NK-92 (cell line): ENCODE results near the gene NPAS4.
"Not testable (repeated sequence)": the region's sequence is repeated elsewhere in the genome, so short reads cannot be mapped to it uniquely, and the experiment has no call there.

Source experiments
- DNase-seq: peaks from one replicate; lab custom pipeline; 2025; ENCODE audit not compliant: unreplicated experiment; lab: John Stamatoyannopoulos, UW

The NPAS4 gene

DNA sequence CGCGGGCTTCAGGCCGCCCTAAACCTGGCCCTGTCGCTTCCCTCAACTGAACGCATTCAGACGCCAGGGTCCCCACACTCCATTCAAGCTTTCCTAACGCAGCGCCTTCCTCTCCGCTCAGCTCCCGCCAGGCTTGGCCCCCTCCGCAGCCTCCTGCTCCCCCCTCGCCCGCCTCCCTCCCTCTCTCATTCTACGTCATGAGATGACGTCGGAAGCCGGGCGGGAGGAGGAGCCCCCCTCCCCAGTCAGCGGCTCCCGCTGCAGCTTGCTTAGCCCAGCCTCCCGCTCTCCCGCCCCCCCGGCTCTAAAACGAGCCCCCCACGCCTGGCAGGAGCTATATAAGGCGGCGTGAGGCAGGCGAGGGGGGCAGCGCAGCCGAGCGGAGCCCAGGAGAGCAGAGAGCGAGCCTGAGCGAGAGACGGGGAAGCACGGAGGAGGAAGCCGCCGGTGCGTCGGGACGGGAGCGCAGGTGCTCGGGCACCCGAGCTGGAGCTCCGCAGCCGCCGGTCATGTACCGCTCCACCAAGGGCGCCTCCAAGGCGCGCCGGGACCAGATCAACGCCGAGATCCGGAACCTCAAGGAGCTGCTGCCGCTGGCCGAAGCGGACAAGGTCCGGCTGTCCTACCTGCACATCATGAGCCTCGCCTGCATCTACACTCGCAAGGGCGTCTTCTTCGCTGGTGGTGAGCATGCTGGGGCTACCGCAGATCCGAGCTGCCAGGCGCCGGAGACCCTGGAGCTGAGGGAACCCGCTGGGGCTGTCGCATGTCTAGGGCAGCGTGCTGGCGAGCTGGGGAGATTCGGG, at the start of gene NPAS4:
Gene NPAS4 (plus strand): TSS at position 365 of the 806 bp plus-strand sequence. CDS start 145 bp downstream, at position 510.
- no peak for DNase-seq

DNA sequence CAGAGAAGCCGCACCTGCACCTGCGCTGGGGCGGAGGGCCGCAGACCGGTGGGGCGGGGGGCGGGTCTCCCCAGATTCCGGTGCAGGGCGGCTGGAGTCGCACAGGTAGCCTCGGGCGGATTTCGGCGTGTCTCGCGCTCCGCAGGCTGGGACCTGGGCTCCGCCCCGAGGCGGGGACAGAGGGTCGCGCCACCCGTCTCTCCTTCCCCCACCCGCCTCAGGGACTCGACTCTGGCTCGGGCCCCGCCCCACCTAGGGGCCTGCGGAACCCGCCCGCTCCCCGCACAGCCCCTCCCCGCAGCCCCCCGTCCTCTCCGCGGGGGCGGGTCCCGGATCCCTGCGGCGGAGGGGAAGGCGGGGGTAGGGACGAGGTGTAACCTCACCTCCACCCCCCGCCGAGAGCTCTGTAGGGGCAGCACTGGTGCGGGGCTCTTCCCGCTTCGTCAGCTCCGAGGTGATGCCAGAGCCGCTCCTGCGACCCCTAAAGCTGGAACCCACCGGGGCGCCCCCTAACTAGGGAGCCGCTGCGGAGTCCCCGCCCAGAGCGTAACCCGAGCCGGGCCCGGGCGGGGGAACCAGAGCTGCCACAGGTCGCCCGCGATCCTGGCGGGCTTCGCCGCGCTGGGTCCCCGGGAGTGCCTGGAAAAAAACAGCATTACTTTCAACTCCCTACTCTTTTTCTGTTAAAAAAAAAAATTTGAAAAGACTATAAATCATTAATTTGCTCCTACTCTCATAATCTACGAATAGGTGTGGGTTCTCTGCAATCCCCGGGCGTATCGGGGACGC, 49.0 kb upstream of the NPAS4 start, which contains the start of gene SLC29A2:
Gene SLC29A2 (minus strand): TSS at position 134 of the 789 bp plus-strand sequence. CDS start 169 bp downstream, outside the sequence.
- DNase-seq = no peak

DNA sequence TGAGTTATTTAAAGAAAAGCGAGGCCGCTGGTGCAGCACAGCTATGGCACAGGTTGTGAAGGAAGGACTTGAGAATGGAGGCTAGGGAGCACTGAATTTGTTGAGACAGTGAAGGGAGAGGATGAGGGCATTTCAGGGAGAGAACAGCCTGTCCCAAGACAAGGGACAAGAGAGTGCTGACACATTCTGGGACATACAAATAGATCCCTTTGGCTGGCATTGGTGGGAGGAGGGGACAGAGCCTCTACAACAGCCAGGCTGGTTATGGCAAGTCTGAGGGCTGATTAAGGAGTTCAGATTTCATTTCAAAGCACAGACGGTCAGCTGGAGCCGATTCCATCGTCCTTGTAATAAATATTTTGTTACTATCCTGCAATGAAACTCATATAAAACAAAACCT, 47.6 kb upstream of the NPAS4 start:
- no peak for DNase-seq

DNA sequence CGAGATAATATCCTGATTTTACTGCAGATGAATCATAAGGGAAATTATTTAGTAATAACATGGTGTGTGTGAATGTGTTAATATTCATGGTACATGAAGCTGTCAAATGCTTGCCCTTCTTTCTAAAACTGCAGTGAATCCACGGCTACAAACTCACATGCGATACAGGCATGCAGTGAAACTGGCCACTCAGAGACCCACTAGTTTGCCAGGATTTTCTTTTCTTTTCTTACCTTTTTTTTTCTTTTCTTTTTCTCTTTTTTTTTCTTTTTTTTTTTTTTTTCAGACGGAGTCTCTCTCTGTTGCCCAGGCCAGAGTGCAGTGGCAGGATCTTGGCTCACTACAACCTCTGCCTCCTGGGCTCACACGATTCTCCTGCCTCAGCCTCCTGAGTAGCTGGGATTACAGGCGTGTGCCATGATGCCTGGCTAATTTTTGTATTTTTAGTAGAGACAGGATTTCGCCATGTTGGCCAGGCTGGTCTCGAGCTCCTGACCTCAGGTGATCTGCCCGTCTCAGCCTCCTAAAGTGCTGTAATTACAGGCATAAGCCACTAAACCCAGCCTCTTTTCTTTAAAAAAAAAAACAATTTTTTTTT, 47.0 kb upstream of the NPAS4 start:
- DNase-seq = not testable (repeated sequence)

DNA sequence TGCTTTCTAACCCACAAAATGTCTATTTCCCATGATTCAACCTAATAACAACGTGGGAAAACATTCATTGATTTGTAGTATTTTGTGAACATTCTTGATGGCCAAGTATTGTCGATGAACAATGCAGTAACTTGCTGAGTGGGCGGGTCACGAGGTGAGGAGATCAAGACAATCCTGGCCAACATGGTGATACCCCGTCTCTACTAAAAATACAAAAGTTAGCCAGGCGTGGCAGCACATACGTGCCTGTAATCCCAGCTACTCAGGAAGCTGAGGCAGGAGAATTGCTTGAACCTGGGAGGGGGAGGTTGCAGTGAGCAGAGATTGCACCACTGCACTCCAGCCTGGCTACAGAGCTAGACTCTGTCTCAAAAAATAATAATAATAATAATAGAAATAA, 40.6 kb upstream of the NPAS4 start:
- DNase-seq = not testable (repeated sequence)

DNA sequence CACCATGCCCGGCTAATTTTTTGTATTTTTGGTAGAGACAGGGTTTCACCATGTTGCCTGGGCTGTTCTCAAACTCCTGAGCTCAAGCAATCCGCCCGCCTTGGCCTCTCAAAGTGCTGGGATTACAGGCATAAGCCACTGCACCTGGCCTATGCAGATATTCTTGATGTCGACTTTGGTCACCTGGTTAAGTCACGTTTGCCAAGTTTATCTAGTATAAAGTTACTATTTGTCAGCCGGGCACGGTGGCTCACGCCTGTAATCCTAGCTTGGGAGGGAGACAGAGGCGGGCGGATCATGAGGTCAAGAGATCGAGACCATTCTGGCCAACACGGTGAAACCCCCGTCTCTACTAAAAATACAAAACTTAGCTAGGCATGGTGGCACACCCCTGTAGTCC, 36.5 kb upstream of the NPAS4 start:
- DNase-seq = not testable (repeated sequence)

DNA sequence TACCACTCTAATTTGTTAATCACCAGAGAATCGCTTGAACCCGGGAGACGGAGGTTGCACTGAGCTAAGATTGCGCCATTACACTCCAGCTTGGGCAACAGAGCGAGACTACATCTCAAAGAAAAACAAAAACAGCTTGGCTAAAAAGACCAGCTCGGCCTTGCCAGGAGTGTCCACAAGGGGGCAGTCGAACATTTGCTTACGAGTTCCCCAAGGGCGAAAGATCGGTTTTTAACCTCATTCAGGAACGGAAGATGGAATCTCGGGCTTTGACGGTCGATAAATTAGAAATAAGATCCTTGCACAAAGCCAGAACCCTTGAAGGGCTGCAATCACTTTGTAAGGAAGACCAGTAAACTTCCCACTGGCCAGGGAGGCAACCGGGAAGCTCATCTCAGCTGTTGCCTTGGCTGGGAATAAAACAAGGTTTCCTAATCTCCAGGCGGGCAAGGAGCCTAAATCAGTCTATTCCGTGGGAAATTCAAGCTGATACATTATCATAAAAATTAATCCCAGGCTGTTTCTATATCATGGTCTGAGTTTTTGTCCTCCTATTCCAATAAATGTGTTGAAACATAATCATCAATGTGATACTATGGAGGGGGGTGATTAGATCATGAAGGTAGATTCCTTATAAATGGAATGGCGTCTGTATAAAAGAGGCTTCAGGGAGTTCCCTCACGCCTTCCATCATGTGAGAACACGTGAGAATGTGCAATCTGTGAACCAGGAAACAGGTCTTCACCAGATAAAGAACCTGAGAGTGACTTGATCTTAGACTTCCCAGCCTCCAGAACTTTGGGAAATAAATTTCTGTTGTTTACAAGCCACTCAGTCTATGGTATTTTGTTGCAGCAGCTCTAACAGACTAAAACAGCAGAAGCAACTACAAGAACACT, 34.4 kb upstream of the NPAS4 start:
- no peak for DNase-seq

DNA sequence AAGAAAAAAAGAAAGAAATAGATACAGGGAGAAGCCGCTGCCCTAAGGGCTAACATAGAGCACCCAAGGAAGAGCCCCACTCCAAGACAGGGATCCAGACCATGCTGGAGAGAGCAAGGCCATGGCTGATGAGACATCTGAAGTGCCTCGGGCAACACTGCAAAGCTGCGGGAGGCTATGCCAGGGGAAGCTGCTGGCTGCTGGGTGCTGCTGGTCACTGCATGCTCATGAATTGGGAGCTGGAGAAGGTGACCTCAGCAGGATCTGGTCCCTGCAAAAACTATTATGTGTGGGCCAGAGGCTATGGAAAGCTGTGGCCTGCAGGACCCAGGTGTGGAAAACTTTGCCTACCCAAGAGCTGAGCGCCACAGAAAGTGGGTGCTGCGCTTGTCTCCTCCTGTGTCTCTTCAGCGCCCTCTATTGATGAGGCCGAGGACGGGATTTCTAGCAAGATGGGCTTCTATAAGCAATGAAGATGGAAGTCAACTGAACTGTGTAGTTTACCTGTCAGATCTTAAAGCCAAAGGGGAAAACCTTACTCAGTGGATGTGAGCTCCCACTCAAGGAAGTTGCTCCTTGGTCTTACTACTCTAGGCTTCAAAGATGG, 32.0 kb upstream of the NPAS4 start:
- no peak for DNase-seq

DNA sequence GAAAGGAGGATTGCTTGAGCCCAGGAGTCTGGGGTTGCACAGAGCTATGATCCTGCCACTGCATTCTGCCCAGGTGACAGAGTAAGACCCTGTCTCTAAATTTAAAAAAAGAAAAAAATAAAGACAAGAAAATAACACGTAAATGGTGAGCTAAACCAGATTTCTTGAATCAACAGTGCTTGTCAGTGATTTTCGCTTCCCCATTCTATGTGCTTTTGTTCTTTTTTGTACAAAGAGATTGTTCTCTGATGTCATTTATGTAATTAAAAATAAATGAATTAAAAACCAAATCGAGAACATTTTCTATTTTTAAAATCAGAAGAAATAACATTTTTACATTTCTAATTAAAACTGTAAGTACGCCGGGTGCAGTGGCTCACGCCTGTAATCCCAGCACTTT, 29.5 kb upstream of the NPAS4 start:
- DNase-seq = no peak

DNA sequence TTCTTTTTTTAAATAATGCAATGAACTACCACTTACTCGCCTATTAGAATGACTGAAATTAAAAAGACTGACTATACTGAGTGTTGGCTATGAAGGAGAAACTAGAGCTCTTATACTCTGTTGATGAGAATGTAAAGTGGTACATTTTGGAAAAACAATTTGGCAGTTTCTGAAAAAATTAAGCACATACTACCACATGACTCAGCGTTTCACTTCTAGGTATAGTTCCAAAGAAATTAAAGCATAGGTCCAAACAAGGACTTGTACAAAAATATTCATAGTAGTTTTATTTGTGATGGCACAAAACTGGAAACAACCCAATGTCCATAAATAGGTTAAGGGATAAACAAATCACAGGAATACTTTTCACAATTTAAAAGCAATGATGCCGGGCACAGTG, 26.9 kb upstream of the NPAS4 start:
- DNase-seq = no peak

DNA sequence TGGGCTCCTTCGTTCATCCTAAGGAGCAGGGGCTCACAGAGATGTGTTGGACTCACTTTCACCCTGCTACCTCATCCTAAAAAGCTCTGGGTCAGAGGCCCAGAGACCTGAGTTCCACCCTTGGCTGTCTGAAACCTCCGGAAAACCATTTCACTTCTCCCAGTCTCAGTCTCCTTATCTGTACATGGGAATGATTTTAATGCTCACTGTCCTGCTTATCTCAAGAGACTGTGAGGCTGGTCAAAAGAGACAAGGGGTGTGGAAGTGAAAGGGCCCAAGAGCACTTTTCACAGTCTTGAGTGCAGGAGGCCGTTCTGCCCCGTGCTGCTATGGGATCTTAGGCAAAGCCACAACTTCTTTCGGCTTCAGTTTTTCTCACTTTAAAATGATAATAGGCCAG, 13.2 kb upstream of the NPAS4 start:
- DNase-seq = no peak

DNA sequence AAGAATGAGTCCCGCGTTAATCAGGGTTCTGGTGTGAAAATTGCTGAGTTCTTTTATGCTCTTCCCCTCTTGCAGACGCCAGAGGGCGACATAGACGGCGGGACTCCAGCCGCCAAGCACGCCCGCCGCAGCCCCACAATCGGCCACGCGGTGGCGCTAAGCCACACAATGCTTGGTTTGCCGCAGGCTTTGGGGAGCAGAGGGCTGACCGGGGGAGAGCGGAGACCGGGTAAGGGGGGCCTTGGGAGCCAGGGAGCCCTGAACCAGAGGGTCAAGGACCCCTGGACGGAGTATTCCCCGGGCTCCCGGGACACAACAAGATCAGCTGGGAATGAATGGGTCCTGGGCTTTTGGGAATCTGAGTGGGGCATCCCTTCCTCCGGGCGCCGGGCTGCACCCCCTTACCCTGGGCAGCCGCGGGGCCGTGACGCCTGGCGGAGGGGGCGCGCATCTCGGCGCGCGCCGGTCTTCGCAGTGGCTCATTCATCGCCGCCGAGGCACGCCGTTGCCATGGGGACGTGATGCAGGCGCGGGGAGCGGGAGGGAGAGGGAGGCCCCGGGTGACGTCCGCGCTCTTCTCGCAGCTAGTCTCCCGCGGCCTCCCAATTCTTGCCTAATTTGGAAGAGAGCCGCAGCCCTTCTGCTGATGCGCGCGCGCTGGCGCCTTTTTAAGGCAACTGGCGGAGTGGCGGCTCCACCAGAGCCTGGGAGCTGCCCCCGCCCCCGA, 12.2 kb upstream of the NPAS4 start:
- DNase-seq = peak; percentile 36

DNA sequence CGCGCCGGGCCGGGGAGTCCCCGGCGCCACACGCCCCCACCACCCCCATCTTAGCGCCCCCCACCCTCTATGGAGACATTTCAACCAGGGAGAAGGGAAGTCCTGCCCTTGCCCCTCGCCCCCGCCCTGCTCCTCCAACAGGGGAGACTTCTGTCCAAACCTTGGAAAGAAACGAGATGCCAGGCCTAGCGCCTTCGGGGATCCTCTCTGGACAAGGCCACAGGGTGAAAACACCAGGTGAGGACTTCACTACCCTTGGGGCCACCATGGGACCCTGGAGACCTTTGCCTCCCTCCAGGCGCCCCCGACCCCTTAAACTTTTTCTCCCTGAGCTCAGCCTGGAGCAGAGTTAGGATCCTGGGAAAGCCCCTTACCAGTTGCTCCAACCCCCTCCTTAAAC, 11.6 kb upstream of the NPAS4 start:
- DNase-seq = no peak

DNA sequence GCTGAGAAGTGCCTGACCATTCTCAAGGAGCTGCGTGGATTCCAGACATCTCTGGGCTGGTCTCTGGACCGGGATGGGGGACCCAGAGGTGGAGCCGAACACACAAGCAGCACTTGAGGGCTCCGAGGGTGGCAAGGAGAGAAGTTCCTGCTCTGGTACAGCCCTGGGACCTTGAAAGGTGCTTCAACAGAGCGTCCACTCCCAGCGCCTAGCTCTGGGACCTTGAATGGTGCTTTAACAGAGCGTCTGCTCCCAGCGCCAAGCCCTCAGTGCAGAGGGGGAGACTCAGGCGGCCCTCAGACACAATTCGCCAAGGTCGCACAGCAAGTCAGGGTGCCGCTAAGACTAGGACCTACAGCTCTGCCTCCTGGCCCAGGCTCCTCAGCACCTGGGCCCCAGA, 10.6 kb upstream of the NPAS4 start:
- no peak for DNase-seq

DNA sequence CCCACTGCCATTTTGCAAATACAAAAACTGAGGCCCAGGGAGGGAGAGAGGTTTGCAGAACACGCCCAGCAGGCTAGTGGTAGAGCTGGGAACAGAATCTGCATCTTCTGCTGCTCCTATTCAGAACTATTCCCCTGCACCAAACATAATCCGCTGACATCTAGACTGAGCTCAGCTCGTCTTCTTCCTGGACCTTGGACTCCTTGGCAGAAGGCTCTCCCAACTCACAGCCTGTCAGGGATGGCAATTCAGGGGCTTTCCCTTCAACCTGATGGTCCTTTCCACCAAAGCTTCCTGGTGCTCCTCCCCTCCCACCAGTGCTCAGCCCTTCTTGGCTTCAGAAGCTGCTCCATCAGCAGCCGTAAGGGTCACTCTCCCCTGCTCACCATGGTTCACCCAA, 9.5 kb upstream of the NPAS4 start:
- no peak for DNase-seq

DNA sequence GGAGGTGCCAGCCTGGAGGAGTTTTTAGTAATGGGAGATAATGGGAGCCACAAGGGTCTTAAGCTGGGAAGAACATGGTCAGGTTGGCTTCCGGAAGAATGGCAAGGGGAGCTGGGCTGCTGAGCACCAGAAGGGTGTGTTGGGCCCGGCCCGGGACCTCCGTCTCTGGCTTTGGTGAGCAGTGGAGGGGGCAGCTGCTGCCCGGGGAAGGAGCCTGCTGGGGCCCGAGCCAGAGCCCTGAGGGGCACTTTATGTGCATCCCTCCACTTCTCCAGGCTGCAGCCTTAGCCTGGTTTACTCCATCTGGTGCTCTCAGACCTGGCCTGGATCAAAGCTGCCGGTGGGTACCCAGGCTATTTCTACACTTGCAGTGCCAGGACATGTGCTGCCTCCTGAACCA, 8.7 kb upstream of the NPAS4 start:
- no peak for DNase-seq

DNA sequence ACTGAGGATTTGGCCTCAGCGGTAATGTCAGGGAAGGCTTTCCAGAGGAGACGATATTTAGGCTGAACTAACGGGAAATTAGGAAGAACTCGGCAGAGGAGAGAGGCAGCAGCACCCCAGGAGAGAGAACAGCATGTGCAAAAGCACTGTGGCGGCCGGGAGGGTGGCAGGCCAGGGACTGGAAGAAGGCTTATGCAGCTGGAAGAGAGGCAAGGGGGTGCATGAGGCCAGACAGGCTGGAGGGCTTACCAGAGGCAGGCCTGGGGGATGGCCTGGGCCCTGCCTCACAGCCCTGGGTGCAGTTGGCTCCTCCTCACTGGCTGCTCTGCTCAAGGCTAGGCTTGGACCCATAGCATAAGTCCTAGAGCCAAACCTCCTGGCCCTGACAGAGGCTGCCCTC, 7.7 kb upstream of the NPAS4 start:
- DNase-seq = no peak

DNA sequence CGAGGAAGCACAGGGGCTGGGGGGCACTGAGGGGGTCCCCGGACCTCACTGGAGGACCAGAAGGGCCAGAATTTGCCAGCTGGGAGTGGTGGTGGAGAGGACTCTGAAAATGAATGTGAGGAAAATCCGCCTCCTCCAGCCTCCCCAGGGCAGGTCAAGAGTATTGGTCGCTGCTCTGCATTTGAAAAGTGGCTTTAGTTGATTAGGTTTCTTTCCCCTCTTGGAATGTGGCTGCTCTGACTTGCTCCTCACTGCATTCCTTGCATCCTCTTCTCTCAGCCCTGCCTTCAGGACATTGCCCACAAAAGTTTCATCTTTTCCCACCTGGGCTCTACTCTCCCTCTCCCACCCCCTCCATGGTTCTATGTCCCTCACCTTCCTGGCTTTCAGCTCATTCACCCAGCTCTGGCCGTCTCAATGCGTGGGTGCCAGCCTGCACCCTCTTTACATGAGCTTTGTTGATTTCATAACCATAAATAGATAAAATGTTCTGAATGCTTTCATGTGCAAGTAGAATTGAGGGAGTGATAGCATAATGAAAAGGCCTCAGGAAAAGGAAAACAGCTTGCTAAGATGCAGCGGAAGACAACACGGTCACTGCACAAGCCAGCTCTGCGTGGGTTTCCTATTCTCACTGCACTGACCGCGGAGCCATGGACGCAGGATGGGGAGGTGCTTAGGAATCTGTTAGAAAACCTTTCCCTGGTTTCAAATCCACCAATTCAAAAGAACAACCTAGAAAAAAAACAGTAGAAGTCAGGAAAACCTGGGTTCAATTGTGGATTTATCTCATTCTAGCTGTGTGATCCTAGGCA, 6.5 kb upstream of the NPAS4 start:
- no peak for DNase-seq

DNA sequence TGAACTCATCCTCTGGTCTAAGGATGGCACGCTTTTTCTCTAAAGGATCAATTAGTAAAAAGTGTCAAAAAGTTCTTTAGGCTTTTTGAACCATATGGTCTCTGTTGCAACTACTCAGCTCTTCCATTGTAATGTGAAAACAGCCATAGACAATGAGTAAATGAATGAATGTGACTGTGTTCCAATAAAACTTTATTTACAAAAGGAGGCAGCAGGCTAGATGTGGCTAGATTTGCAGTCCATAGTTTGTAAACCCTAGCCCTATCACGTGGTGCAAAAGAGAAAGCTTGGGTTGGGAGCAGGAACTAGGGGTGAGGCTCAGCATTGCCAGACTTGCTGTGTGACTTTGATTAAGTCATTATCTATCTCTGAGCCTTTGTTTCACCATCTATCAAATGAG, 5.4 kb upstream of the NPAS4 start:
- DNase-seq = no peak
